H9 (cell line): Measurements from ENCODE around the gene MAP3K9. TPM values are rescaled to one million over a fixed set of nuclear protein-coding genes. Genes with fewer than 3 reads are reported as not detected.

Experiments used
- DNase-seq: peaks from one replicate; pipeline ENCODE4 v3.0.0-alpha.2; 2017
- H2AFZ ChIP-seq: one replicate; pipeline ENCODE4 v1.6.1; 2013; ENCODE audit warnings: mild to moderate bottlenecking, low read length, control low read depth, moderate library complexity
- H2AK5ac ChIP-seq: 2 replicates; pipeline ENCODE4 v1.6.1; 2013; ENCODE audit warnings: low read length, control low read depth, mixed read lengths; ENCODE audit not compliant: insufficient read length
- H2BK120ac ChIP-seq: one replicate; pipeline ENCODE4 v1.6.1; 2013; ENCODE audit warnings: low read depth, mild to moderate bottlenecking, low read length, control low read depth, inconsistent platforms; ENCODE audit not compliant: poor library complexity, severe bottlenecking
- H2BK12ac ChIP-seq: 2 replicates; pipeline ENCODE4 v1.6.1; 2013; ENCODE audit warnings: low read length, control low read depth, mixed read lengths, low read depth; ENCODE audit not compliant: insufficient read length
- H2BK15ac ChIP-seq: 2 replicates; pipeline ENCODE4 v1.6.1; 2013; ENCODE audit warnings: low read depth, low read length, control low read depth
- H2BK20ac ChIP-seq: one replicate; pipeline ENCODE4 v1.6.1; 2013; ENCODE audit warnings: low read depth, mild to moderate bottlenecking, low read length, control low read depth, inconsistent platforms; ENCODE audit not compliant: poor library complexity, severe bottlenecking
- H2BK5ac ChIP-seq: 2 replicates; pipeline ENCODE4 v1.6.1; 2013; ENCODE audit warnings: low read length, control low read depth, mixed read lengths; ENCODE audit not compliant: insufficient read length
- H3K14ac ChIP-seq: 2 replicates; pipeline ENCODE4 v1.6.1; 2013; ENCODE audit warnings: low read length, control low read depth; ENCODE audit not compliant: insufficient read depth
- H3K18ac ChIP-seq: 2 replicates; pipeline ENCODE4 v1.6.1; 2013; ENCODE audit warnings: low read depth, mild to moderate bottlenecking, mixed read lengths, low read length, control low read depth; ENCODE audit not compliant: insufficient read length
- H3K23ac ChIP-seq: 2 replicates; pipeline ENCODE4 v1.6.1; 2013; ENCODE audit warnings: low read length, control low read depth, mixed read lengths, low read depth; ENCODE audit not compliant: insufficient read length
- H3K23me2 ChIP-seq: 2 replicates; pipeline ENCODE4 v1.6.1; 2013; ENCODE audit warnings: low read depth, mild to moderate bottlenecking, mixed read lengths, low read length, control low read depth; ENCODE audit not compliant: insufficient read length, poor library complexity, severe bottlenecking
- H3K27ac ChIP-seq: 2 replicates; pipeline ENCODE4 v1.5.1; 2013; ENCODE audit warnings: low read length, control low read depth, mixed read lengths, low read depth; ENCODE audit not compliant: insufficient read length
- H3K27me3 ChIP-seq: 2 replicates; pipeline ENCODE4 v1.6.1; 2013; ENCODE audit warnings: low read length, control low read depth, inconsistent platforms; ENCODE audit not compliant: insufficient read depth
- H3K4ac ChIP-seq: 2 replicates; pipeline ENCODE4 v1.6.1; 2013; ENCODE audit warnings: low read depth, mild to moderate bottlenecking, control low read depth, inconsistent platforms, low read length, moderate library complexity
- H3K4me1 ChIP-seq: 2 replicates; pipeline ENCODE4 v1.6.1; 2013; ENCODE audit warnings: low read length, control low read depth, inconsistent platforms; ENCODE audit not compliant: insufficient read depth
- H3K4me2 ChIP-seq: 2 replicates; pipeline ENCODE4 v1.6.1; 2013; ENCODE audit warnings: low read length, control low read depth, mixed read lengths; ENCODE audit not compliant: insufficient read length, insufficient read depth
- H3K56ac ChIP-seq: 2 replicates; pipeline ENCODE4 v1.6.1; 2013; ENCODE audit warnings: low read depth, mild to moderate bottlenecking, mixed read lengths, low read length, control low read depth; ENCODE audit not compliant: insufficient read length
- H3K79me1 ChIP-seq: 2 replicates; pipeline ENCODE4 v1.6.1; 2013; ENCODE audit warnings: low read depth, mild to moderate bottlenecking, moderate library complexity, low read length, control low read depth, inconsistent platforms; ENCODE audit not compliant: insufficient read depth, poor library complexity, severe bottlenecking
- H3K79me2 ChIP-seq: 2 replicates; pipeline ENCODE4 v1.6.1; 2013; ENCODE audit warnings: low read length, control low read depth, inconsistent platforms; ENCODE audit not compliant: insufficient read depth
- H3K9ac ChIP-seq: 2 replicates; pipeline ENCODE4 v1.6.1; 2013; ENCODE audit warnings: low read length, control low read depth, mixed read lengths; ENCODE audit not compliant: insufficient read length; ENCODE audit errors: extremely low read depth
- H3K9me3 ChIP-seq: one replicate; pipeline ENCODE4 v1.6.1; 2013; ENCODE audit warnings: low read depth, low read length, inconsistent platforms; ENCODE audit not compliant: control insufficient read depth
- H3T11ph ChIP-seq: one replicate; pipeline ENCODE4 v1.6.1; 2013; ENCODE audit warnings: mild to moderate bottlenecking, low read length, control low read depth, inconsistent platforms
- H4K20me1 ChIP-seq: one replicate; pipeline ENCODE4 v1.6.1; 2013; ENCODE audit not compliant: control insufficient read depth, insufficient read length, insufficient read depth
- H4K5ac ChIP-seq: 2 replicates; pipeline ENCODE4 v1.6.1; 2013; ENCODE audit warnings: low read depth, mild to moderate bottlenecking, mixed read lengths, low read length, control low read depth; ENCODE audit not compliant: insufficient read length
- H4K8ac ChIP-seq: replicated peaks from 2 replicates; pipeline ENCODE4 v1.6.1; 2013; ENCODE audit warnings: low read length, control low read depth, mixed read lengths, low read depth; ENCODE audit not compliant: insufficient read length
- H4K91ac ChIP-seq: 2 replicates; pipeline ENCODE4 v1.6.1; 2013; ENCODE audit warnings: low read depth, mild to moderate bottlenecking, moderate library complexity, mixed read lengths, low read length, control low read depth; ENCODE audit not compliant: insufficient read length
- H3K27ac Mint-ChIP-seq, 3 experiments: 2 replicates in 2 of 3; 3 replicates in 1 of 3; pipeline ENCODE4 v1.8.0; 2020 to 2021; ENCODE audit warnings: mixed read lengths in 3 of 3, mild to moderate bottlenecking in 1 of 3, moderate library complexity in 1 of 3
- H3K27me3 Mint-ChIP-seq: 2 replicates; pipeline ENCODE4 v1.8.0; 2021; ENCODE audit warnings: low read depth, mild to moderate bottlenecking, moderate library complexity, mixed read lengths
- H3K36me3 Mint-ChIP-seq, 3 experiments: 2 replicates in 2 of 3; 3 replicates in 1 of 3; pipeline ENCODE4 v1.8.0; 2020 to 2021; ENCODE audit warnings: low read depth in 3 of 3, mixed read lengths in 3 of 3; ENCODE audit not compliant: insufficient read depth in 1 of 3
- H3K4me1 Mint-ChIP-seq, 2 experiments: 2 replicates each; pipeline ENCODE4 v1.8.0; 2020; ENCODE audit warnings: mixed read lengths in 2 of 2
- H3K4me3 Mint-ChIP-seq, 2 experiments: 2 replicates in 1 of 2; 3 replicates in 1 of 2; pipeline ENCODE4 v1.8.0; 2020 to 2021; ENCODE audit warnings: mild to moderate bottlenecking in 2 of 2, mixed read lengths in 2 of 2, moderate library complexity in 1 of 2
- H3K9me3 Mint-ChIP-seq, 2 experiments: 2 replicates in 1 of 2; 3 replicates in 1 of 2; pipeline ENCODE4 v1.8.0; 2020; ENCODE audit warnings: mild to moderate bottlenecking in 2 of 2, mixed read lengths in 2 of 2, moderate library complexity in 1 of 2
- WGBS: extraction: QIAGEN DNeasy Blood & Tissue Kit; methylation state at CpG from one replicate; pipeline ENCODE4 v1.1.7; 2013; ENCODE audit warnings: missing lambda C conversion rate, low lambda C conversion rate, mixed read lengths; ENCODE audit not compliant: insufficient read length; ENCODE audit errors: extremely low coverage; 5-methylcytosine and 5-hydroxymethylcytosine counted together
- total RNA-seq: library from RNA; stranded (reverse); gene quantifications from 2 replicates; pipeline ENCODE4 v1.2.1, GENCODE V29; 2021
- TF ChIP-seq, protein P1 (sequence below): fragments of 200-600 bp; sonication (generic); conservative IDR thresholded peaks from 3 replicates; pipeline ENCODE4 v1.8.0; 2021; ENCODE audit warnings: antibody characterized with exemption, mild to moderate bottlenecking

Gene MAP3K9
- total RNA-seq, 1 experiment from 2014 or later = 20.0 TPM

GRCh38 chr14:70716483-70716882, 92.8 kb downstream of the MAP3K9 start:
- Histone ChIP-seq H2AFZ (no peak overlapping the region), H2BK15ac (no peak overlapping the region), H3K27ac (no peak overlapping the region), H3K79me2 (no peaks in the 10 kb centered on the region), H2BK120ac (no peak overlapping the region), H2BK12ac (no peak overlapping the region), H3K56ac (no peak overlapping the region), H2BK5ac (no peak overlapping the region), H4K91ac (no peak overlapping the region), H3K9me3 (no peaks in the 10 kb centered on the region), H4K5ac (no peak overlapping the region), H2BK20ac (no peak overlapping the region), H3T11ph (no peak overlapping the region), H3K23me2 (no peaks in the 10 kb centered on the region), H4K20me1 (no peaks in the 10 kb centered on the region), H3K4me1 (peaks cover 2% of the 10 kb centered on the region), H3K18ac (no peak overlapping the region), H2AK5ac (no peak overlapping the region), H3K14ac (no peak overlapping the region), H3K23ac (no peak overlapping the region), H3K79me1 (no peaks in the 10 kb centered on the region), H3K9ac (no peak overlapping the region), H3K27me3 (no peaks in the 10 kb centered on the region), H3K4ac (no peak overlapping the region), H3K4me2 (no peak overlapping the region), H4K8ac (no peak overlapping the region)
- 0 out of 5 replicates have a peak, but pooled peaks cover 0 to 4% of the 10 kb centered on the region in 2 experiments for H3K9me3 Mint-ChIP-seq
- no peak overlapping the region for H3K27ac Mint-ChIP-seq
- peaks cover 0 to 5% (median 0%) of the 10 kb centered on the region in 3 experiments; a peak in 1 of 7 replicates for H3K36me3 Mint-ChIP-seq
- no peak overlapping the region for H3K4me3 Mint-ChIP-seq
- TF ChIP-seq, protein P1, sequence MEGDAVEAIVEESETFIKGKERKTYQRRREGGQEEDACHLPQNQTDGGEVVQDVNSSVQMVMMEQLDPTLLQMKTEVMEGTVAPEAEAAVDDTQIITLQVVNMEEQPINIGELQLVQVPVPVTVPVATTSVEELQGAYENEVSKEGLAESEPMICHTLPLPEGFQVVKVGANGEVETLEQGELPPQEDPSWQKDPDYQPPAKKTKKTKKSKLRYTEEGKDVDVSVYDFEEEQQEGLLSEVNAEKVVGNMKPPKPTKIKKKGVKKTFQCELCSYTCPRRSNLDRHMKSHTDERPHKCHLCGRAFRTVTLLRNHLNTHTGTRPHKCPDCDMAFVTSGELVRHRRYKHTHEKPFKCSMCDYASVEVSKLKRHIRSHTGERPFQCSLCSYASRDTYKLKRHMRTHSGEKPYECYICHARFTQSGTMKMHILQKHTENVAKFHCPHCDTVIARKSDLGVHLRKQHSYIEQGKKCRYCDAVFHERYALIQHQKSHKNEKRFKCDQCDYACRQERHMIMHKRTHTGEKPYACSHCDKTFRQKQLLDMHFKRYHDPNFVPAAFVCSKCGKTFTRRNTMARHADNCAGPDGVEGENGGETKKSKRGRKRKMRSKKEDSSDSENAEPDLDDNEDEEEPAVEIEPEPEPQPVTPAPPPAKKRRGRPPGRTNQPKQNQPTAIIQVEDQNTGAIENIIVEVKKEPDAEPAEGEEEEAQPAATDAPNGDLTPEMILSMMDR = no peak
- H3K27me3 Mint-ChIP-seq = no peaks in the 10 kb centered on the region; the same call in 1 of the 2 replicates
- DNase-seq = no peak
- WGBS = no CpG with 5 or more reads among the region's 5 CpGs
- peaks cover 31 to 34% of the 10 kb centered on the region in 2 experiments for H3K4me1 Mint-ChIP-seq
